GM13977 (cell line): ENCODE results near the gene SAP30BP.

Experiments used
- DNase-seq: peaks from one replicate; pipeline ENCODE4 v3.0.0; 2012; ENCODE audit warnings: low spot score
- in situ Hi-C: fragments of 300-500 bp; cut with MboI; formaldehyde crosslinking; loops from one replicate; pipeline ENCODE4 v1.12.0; 2022; ENCODE audit warnings: low sequenced_read_pairs, low pct_unique_long_range_greater_than_20kb, mixed read lengths, inconsistent platforms; ENCODE audit not compliant: unreplicated experiment
- TF ChIP-seq, protein P1 (sequence below): IDR thresholded peaks from 2 replicates; pipeline ENCODE4 v1.5.1; 2012; ENCODE audit warnings: mild to moderate bottlenecking, control low read depth; ENCODE audit not compliant: insufficient read depth; ENCODE audit errors: extremely low read depth, missing control alignments

Gene SAP30BP

DNA sequence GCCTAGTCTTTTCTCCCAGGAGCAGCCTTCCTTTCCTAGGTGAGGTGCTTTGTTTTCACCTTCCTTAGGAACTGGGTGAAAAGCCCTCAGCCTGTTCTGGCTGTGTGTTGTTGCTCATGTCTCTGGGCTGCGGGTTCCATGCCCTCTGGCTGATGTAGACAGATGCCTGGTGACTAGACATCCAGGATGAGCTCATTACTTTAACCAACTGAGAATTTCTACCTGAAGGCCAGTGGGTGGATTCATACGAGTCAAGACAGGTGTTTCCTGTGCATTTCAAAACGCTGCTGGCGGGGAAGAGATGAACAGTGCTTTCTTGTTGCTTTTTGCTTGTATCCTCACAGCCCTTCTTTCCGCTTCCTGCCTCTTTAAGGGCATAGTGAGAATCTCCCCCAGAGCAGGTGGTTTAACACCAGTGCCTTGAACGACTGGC, 22.3 kb downstream of the SAP30BP start:
- in situ Hi-C loops: no loop called here
- DNase-seq: peak; percentile 37
- TF ChIP-seq, protein P1, sequence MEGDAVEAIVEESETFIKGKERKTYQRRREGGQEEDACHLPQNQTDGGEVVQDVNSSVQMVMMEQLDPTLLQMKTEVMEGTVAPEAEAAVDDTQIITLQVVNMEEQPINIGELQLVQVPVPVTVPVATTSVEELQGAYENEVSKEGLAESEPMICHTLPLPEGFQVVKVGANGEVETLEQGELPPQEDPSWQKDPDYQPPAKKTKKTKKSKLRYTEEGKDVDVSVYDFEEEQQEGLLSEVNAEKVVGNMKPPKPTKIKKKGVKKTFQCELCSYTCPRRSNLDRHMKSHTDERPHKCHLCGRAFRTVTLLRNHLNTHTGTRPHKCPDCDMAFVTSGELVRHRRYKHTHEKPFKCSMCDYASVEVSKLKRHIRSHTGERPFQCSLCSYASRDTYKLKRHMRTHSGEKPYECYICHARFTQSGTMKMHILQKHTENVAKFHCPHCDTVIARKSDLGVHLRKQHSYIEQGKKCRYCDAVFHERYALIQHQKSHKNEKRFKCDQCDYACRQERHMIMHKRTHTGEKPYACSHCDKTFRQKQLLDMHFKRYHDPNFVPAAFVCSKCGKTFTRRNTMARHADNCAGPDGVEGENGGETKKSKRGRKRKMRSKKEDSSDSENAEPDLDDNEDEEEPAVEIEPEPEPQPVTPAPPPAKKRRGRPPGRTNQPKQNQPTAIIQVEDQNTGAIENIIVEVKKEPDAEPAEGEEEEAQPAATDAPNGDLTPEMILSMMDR: no peak

DNA sequence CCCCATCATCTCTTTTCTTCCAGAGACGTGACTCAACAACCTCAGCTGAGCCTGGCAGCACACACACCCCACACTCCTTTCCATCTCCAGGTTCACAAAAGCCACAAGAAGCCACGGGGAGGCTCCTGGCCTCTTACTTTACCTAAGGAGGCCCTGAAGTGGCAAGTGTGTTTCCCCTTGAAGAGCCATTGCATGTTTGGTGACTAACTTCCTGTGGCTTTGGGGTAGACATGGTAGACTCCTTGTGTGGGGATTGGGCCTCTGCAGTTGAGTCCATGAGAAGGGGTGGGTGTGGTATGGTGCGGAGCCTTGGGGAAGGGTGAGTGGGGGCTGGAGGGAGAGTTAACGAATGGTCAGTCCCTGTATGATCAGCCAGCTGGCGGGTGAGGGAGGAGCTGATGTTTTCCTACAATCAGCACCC, 24.2 kb downstream of the SAP30BP start:
- no peak for DNase-seq
- in situ Hi-C loops: no loop called here

DNA sequence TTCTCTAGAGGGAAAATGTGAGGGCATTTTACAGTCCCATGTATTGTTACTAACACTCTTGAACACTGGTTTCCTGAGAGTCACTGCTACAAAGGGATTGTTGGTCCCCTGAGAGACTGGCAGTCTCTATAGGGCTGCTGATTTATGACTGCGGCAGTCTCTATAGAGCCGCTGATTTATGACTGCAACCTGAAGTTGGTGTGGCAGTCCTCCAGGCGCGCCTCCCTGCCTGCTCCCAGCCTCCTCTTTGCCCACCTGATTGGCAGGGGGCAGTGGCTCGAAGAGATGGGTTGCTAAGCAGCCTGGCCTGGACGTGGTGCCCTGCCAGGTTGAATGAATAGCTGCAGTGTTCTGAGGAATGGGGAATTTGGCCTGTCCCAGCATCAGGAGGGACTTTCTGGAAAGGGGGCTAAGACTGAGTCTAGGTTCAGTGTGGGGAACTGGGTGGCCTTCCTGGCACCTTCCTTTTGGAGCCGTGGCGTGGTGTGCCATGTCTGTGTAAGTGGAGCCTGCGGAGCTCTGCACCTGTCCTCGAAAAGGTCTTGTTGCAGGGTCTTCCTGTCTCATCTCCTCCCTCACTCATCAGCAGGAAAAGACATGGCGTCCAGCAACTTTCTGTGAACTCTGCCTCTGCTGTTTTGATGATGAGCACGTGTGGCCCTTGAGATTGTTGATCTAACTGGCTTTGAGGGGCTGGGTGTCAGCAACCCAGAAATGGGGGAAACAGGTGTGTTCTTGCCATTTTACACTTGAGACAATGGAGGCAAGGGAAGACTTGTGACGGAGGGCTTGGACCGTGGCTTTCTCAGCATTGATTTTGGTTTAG, 24.9 kb downstream of the SAP30BP start:
- TF ChIP-seq, protein P1: no peak
- no peak for DNase-seq
- in situ Hi-C loops: no loop called here

More for the DNA sequence above, 24.2 kb downstream of the SAP30BP start:
- TF ChIP-seq, protein P1: no peak

DNA sequence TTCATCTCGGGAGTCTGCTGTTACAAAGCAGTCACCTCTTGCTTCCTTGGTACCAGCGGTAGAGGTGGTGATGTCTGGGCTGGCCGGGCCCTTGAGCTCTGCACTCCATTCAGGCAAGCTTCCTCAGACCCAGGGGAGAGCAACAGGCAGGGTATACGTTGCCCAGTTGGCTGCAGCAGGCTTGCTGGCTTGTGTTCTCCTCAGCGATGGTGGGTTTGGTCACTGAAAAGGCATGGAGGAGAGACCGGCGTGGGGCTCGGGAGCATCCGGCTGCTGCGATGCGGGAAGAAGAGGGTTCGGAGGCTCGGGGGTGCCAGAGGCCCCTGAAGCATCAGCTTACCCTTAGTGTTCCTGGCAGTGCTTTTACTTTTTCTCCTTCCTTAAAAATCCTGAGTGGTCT, 25.8 kb downstream of the SAP30BP start:
- in situ Hi-C loops: no loop called here
- no peak for DNase-seq
- TF ChIP-seq, protein P1: no peak

DNA sequence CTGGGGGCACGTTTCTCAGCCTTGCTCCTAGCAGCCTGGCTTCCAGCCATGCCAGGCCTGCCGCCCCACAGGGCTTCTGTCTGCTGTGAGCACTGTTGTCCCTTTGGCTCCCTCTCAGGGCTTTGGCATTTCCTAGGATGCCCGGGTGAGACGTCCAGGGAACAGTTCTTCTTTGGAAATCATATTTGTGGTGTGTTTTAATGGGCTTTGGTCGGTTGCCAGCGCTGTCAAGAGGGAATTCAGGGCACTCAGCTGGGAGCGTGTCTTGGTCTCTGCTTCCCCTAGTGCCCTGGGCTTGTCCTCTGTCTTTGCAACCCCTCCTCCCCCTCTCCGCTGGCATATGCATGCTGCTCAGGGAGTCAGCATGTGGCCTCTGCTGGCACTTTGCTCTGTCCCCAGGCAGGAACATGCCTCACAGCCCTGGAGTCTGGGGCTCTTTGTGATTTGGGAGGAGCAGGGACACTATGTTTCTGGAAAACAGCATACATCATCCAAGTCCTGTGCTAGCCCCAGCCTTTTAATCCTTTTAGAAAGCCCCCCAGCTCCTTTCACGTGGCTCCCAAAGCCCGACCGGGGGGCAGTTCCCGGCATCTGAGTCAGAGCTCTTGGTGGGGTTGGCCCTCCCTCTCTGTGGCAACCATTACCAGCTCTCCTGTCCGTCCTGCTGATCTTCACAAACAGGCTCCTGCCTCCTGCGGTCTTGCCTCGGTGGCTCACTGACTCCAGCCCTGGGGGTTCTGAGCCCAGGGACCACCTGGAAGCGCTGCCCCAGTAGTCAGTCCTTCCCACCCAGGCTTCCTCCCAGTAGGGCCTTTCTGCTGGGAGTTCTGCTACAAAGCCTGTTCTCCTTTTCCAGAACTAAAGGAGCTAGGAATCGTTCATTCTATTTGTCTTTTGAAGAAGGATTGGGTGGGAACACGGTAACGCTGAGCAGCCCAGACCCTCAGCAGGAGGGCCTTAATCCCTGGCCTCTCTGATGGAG, 26.7 kb downstream of the SAP30BP start:
- TF ChIP-seq, protein P1: no peak
- in situ Hi-C loops: no loop called here
- no peak for DNase-seq

DNA sequence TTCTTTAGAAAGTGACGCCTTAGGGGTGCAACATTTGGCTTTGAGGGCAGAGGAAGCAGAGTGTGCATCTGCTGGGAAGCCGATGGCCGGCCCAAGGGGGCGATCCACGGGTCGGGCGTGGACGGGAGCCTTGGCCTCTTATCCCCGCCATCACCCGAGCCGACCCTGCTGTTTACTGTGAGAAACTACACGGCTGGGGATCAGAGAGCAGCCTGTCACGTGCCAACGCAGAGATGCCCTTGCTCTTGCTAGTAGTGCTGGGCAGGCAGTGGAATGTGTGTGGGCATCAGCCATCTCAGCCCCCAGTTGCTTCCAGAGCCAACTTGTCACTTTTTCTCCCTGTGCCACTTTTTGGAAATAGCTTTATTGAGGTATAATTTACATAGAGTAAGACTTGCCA, 27.4 kb downstream of the SAP30BP start:
- TF ChIP-seq, protein P1: no peak
- in situ Hi-C loops: no loop called here
- DNase-seq: no peak
